DMS 273 (cell line): ENCODE data around the gene SIK2.

Source experiments
- DNase-seq: peaks from one replicate; lab custom pipeline; 2025; ENCODE audit not compliant: unreplicated experiment; lab: John Stamatoyannopoulos, UW

Gene SIK2

GRCh38 chr11:111778047-111778558 is 175.9 kb downstream of the SIK2 start:
- DNase-seq, result no peak

GRCh38 chr11:111779118-111779517 is 176.9 kb downstream of the SIK2 start:
- no peak for DNase-seq
